ENCODE measurements around the gene CT47C1. TPM values are rescaled to one million over a fixed set of nuclear protein-coding genes. Genes with fewer than 3 reads are reported as not detected.

Gene CT47C1
- polyA plus RNA-seq, 1 of the 3 experiments (the other 2 are of a cell fraction), result not detected

- H3K27ac ChIP-seq (ENCODE audit: low read depth in 2 of 2, low read length in 1 of 2), result no peak overlapping the region
- no peak overlapping the region for H3K4me2 ChIP-seq
- H3K9me2 ChIP-seq, result no peaks in the 10 kb centered on the region
- no peaks in the 10 kb centered on the region for H3K9me3 ChIP-seq
- ChIA-PET CTCF (no interaction called here), POLR2A (no interaction called here)
- H3K79me2 ChIP-seq (ENCODE audit: insufficient read depth), result no peaks in the 10 kb centered on the region
- no peak overlapping the region for H3K4me3 ChIP-seq (ENCODE audit: low read depth in 2 of 2, low read length in 1 of 2)
- no peak for DNase-seq
- TF ChIP-seq TCF12 (IDR thresholded peaks at IDR 0.05), result no peak
- no peak for TF ChIP-seq CTCF (IDR thresholded peaks at IDR 0.05)
- TF ChIP-seq REST (IDR thresholded peaks at IDR 0.05; ENCODE audit: low read depth, low read length), result no peak
- TF ChIP-seq FOSL2 (IDR thresholded peaks at IDR 0.05; ENCODE audit: borderline replicate concordance, low read depth), result no peak
- H4K20me1 ChIP-seq (ENCODE audit: insufficient read depth), result no peaks in the 10 kb centered on the region
- H3K4me1 ChIP-seq (ENCODE audit: control insufficient read depth in 1 of 2, insufficient read depth in 2 of 2, low read depth in 1 of 2, low read length in 1 of 2), result no peaks in the 10 kb centered on the region
- H3K9ac ChIP-seq, result no peak overlapping the region
- no peaks in the 10 kb centered on the region for H3K36me3 ChIP-seq (replicated peaks in 1 of 2; ENCODE audit: control insufficient read depth in 1 of 2, insufficient read depth in 2 of 2, low read length in 1 of 2)
- peaks cover 27% of the 10 kb centered on the region for H3K27me3 ChIP-seq (ENCODE audit: insufficient read depth)
- 0% methylated on average over 1 of the region's 1 CpG for WGBS (ENCODE audit: low lambda C conversion rate)
- no peaks in the 10 kb centered on the region for H3F3A ChIP-seq (replicated peaks; ENCODE audit: insufficient read depth)
- H2AFZ ChIP-seq (ENCODE audit: low read depth), result no peak overlapping the region
Measured at GRCh38 chrX:119101168-119101567, 28.4 kb downstream of the CT47C1 start.

- Histone ChIP-seq H3K36me3 (replicated peaks in 1 of 2; ENCODE audit: control insufficient read depth in 1 of 2, insufficient read depth in 2 of 2, low read length in 1 of 2) (no peaks in the 10 kb centered on the region), H2AFZ (ENCODE audit: low read depth) (no peak overlapping the region), H3K4me1 (ENCODE audit: control insufficient read depth in 1 of 2, insufficient read depth in 2 of 2, low read depth in 1 of 2, low read length in 1 of 2) (no peaks in the 10 kb centered on the region), H3K4me2 (no peak overlapping the region), H4K20me1 (ENCODE audit: insufficient read depth) (no peaks in the 10 kb centered on the region), H3K4me3 (ENCODE audit: low read depth in 2 of 2, low read length in 1 of 2) (no peak overlapping the region), H3K27me3 (ENCODE audit: insufficient read depth) (peaks cover 25% of the 10 kb centered on the region; the same call in 1 of the 2 replicates), H3K9me3 (no peaks in the 10 kb centered on the region), H3K9ac (no peak overlapping the region), H3F3A (replicated peaks; ENCODE audit: insufficient read depth) (no peaks in the 10 kb centered on the region), H3K79me2 (ENCODE audit: insufficient read depth) (no peaks in the 10 kb centered on the region), H3K27ac (ENCODE audit: low read depth in 2 of 2, low read length in 1 of 2) (no peak overlapping the region), H3K9me2 (no peaks in the 10 kb centered on the region)
- POLR2A ChIA-PET, result no interaction called here
- DNase-seq, result no peak
- TF ChIP-seq GABPA (IDR thresholded peaks at IDR 0.05; ENCODE audit: low read depth) (no peak), JUND (IDR thresholded peaks at IDR 0.05) (no peak), PBX3 (IDR thresholded peaks at IDR 0.05) (no peak), RXRA (IDR thresholded peaks at IDR 0.05; ENCODE audit: borderline replicate concordance, low read depth) (no peak)
- CTCF ChIA-PET, result interaction anchor here (0.9 to 1.2 kb wide), 2 partner anchors 13 to 299 kb away, joined by 3 read pairs; no protein-coding TSS in a partner anchor
Measured at GRCh38 chrX:119105826-119106225, 33.0 kb downstream of the CT47C1 start.

Measured in SK-N-SH (cell line).